ENCODE data around the gene SLC27A6. TPM values are rescaled to one million over a fixed set of nuclear protein-coding genes. Genes with fewer than 3 reads are reported as not detected.

The SLC27A6 gene
- total and polyA plus RNA-seq, 10 of the 15 experiments (the other 5 are each of a cell fraction or from before 2014, with no cell fraction given): not detected

GRCh38 chr5:128980917-128981316 is 15.6 kb downstream of the SLC27A6 start (continued):
- TF ChIP-seq CEBPZ (IDR thresholded peaks at IDR 0.05; ENCODE audit: low read depth, low read length): no peak
- TF ChIP-seq KAT2A (conservative IDR thresholded peaks at IDR 0.05; ENCODE audit: control insufficient read depth, low read depth, low read length): no peak
- TF ChIP-seq PML (IDR thresholded peaks at IDR 0.05; ENCODE audit: low read length): no peak
- TF ChIP-seq SMC3 (IDR thresholded peaks at IDR 0.05; ENCODE audit: borderline replicate concordance, low read length): no peak
- no peak for TF ChIP-seq IKZF2 (IDR thresholded peaks at IDR 0.05)
- no peak for TF ChIP-seq TCF3 (IDR thresholded peaks at IDR 0.05; ENCODE audit: borderline replicate concordance, insufficient read depth, low read depth, low read length)
- no peak for TF ChIP-seq SREBF1 (IDR thresholded peaks at IDR 0.05; ENCODE audit: low read length)
- no peak for TF ChIP-seq TCF12 (IDR thresholded peaks at IDR 0.05; ENCODE audit: low read depth, low read length)
- TF ChIP-seq TBL1XR1 (IDR thresholded peaks at IDR 0.05; ENCODE audit: low read depth, low read length): no peak
- no peak for TF ChIP-seq ZBTB4 (CRISPR knock-in tag; IDR thresholded peaks at IDR 0.05)
- no peak for TF ChIP-seq IRF4 (IDR thresholded peaks at IDR 0.05; ENCODE audit: low read depth, low read length)
- no peak for TF ChIP-seq JUND (IDR thresholded peaks at IDR 0.05; ENCODE audit: low read depth, low read length)
